Small intestine (tissue), 16 donors: ENCODE results near the gene PCAT7. TPM values are rescaled to one million over a fixed set of nuclear protein-coding genes. Genes with fewer than 3 reads are reported as not detected.
"Not testable (repeated sequence)": the region's sequence is repeated elsewhere in the genome, so short reads cannot be mapped to it uniquely, and the experiment has no call there.

Experiments used
- DNase-seq, 2 donors: peaks; one replicate each; pipeline versions ENCODE4 v3.0.0 to v3.0.0-alpha.2; 2013
- FAIRE-seq: peaks from 2 replicates; lab custom pipeline; 2012; peaks lifted over from hg19 to GRCh38; lab: Jason Lieb, UNC
- H3K27ac ChIP-seq, 3 donors: one replicate each; pipeline ENCODE4 v1.5.1; 2013; ENCODE audit warnings: low read length in 2 of 3, mild to moderate bottlenecking in 2 of 3, control low read depth in 1 of 3, inconsistent platforms in 1 of 3, low read depth in 1 of 3, moderate library complexity in 1 of 3
- H3K27me3 ChIP-seq, 3 donors: one replicate each; pipeline ENCODE4 v1.6.1; 2013; ENCODE audit warnings: low read length in 3 of 3, inconsistent platforms in 1 of 3; ENCODE audit not compliant: control insufficient read depth in 3 of 3, insufficient read depth in 3 of 3
- H3K36me3 ChIP-seq, 3 donors: one replicate each; pipeline ENCODE4 v1.6.1; 2013; ENCODE audit warnings: low read length in 3 of 3, inconsistent platforms in 1 of 3, low read depth in 1 of 3, mild to moderate bottlenecking in 1 of 3, moderate library complexity in 1 of 3; ENCODE audit not compliant: control insufficient read depth in 3 of 3, insufficient read depth in 2 of 3
- H3K4me1 ChIP-seq, 3 donors: one replicate each; pipeline ENCODE4 v1.6.1; 2013; ENCODE audit warnings: low read length in 2 of 3, inconsistent platforms in 1 of 3, low read depth in 1 of 3, mild to moderate bottlenecking in 1 of 3, moderate library complexity in 1 of 3; ENCODE audit not compliant: control insufficient read depth in 3 of 3, insufficient read depth in 2 of 3
- H3K4me3 ChIP-seq, 3 donors: one replicate each; pipeline ENCODE4 v1.5.1; 2013; ENCODE audit warnings: low read length in 3 of 3, control low read depth in 1 of 3, inconsistent platforms in 1 of 3, low read depth in 1 of 3, mild to moderate bottlenecking in 1 of 3, moderate library complexity in 1 of 3
- H3K9me3 ChIP-seq, 2 donors: one replicate each; pipeline ENCODE4 v1.6.1; 2013; ENCODE audit warnings: low read depth in 1 of 2, low read length in 1 of 2; ENCODE audit not compliant: control insufficient read depth in 2 of 2, insufficient read depth in 1 of 2
- WGBS, 3 donors: extraction: QIAGEN DNeasy Blood & Tissue Kit; methylation state at CpG; one replicate each; pipeline ENCODE4 v1.1.7; 2013; 5-methylcytosine and 5-hydroxymethylcytosine counted together
- long read RNA-seq, 10 donors: transcript quantifications; one replicate each; lab custom pipeline, GENCODE V29; 2026
- polyA plus RNA-seq, 4 donors: library from polyadenylated mRNA; stranded (reverse) in 3 of 4; unstranded in 1 of 4; fragments of 200-250 nt in 3 of 4; fragments of 120-200 nt in 1 of 4; gene quantifications; one replicate each; pipeline versions ENCODE4 v1.2.1 to v1.2.3, GENCODE V29; 2013
- donor health status: healthy with polysubstance abuse.
- donor health status: control.
- donor health status: control.
- donor health status: Bipolar disorder and iron deficiency.
- donor health status: healthy.

PCAT7 gene
- 1 to 10 TPM in 1 of 4 donors, under 1 TPM in 3; 0.42 to 2.0 (median 0.58) TPM for polyA plus RNA-seq
- long read RNA-seq, donor 1 = 0 reads
- long read RNA-seq, donor 2, partial matches to known transcripts = 21 of 91 reads
- long read RNA-seq, donor 2, other reads (novel, unspliced or antisense) = 70 of 91 reads
- long read RNA-seq, donor 3, partial matches to known transcripts = 140 of 228 reads
- long read RNA-seq, donor 3, other reads (novel, unspliced or antisense) = 88 of 228 reads
- long read RNA-seq, donor 4 = 0 reads
- long read RNA-seq, donor 5 = 0 reads
- long read RNA-seq, donor 6 = 0 reads
- long read RNA-seq, donor 7 = 0 reads
- long read RNA-seq, donor 8 = 0 reads
- long read RNA-seq, donor 9 = 0 reads
- long read RNA-seq, donor 10, partial matches to known transcripts = 50 of 93 reads
- long read RNA-seq, donor 10, other reads (novel, unspliced or antisense) = 43 of 93 reads

GRCh38 chr9:94554439-94555331 lies at the start of gene PCAT7:
PCAT7 (plus strand) TSS chr9:94555083.
- no peaks in the 10 kb centered on the region for H3K9me3 ChIP-seq

GRCh38 chr9:94506370-94506769 lies 48.5 kb upstream of the PCAT7 start:
- not testable (repeated sequence) for H3K36me3 ChIP-seq, H3K27me3 ChIP-seq, H3K4me3 ChIP-seq, DNase-seq, H3K4me1 ChIP-seq, H3K9me3 ChIP-seq, FAIRE-seq, H3K27ac ChIP-seq
- WGBS, 3 donors = 94 to 97% (median 97%) methylated on average over 4 of the region's 4 CpGs

More at GRCh38 chr9:94554439-94555331, at the start of gene PCAT7:
- H3K4me1 ChIP-seq = no peaks in the 10 kb centered on the region
- peak within 1 kb of the TSS in 1 of 3 donors; percentile 66 for H3K4me3 ChIP-seq
- FAIRE-seq (no peak), DNase-seq (peak; percentile 74 to 90)
- WGBS, 3 donors = 41 to 78% (median 53%) methylated on average over 40 of the region's 40 CpGs
- no peaks in the 10 kb centered on the region for H3K36me3 ChIP-seq
- peak within 1 kb of the TSS in 2 of 3 donors; percentile 73 to 88 for H3K27ac ChIP-seq
- H3K27me3 ChIP-seq = no peaks in the 10 kb centered on the region

- Histone ChIP-seq H3K4me3 (no peak overlapping the region), H3K27ac (no peak overlapping the region), H3K27me3 (no peaks in the 10 kb centered on the region), H3K4me1 (no peaks in the 10 kb centered on the region), H3K9me3 (no peaks in the 10 kb centered on the region), H3K36me3 (no peaks in the 10 kb centered on the region)
- DNase-seq = no peak
- FAIRE-seq = no peak
- 83 to 88% (median 86%) methylated on average over 7 of the region's 7 CpGs for WGBS, 3 donors
Observed at GRCh38 chr9:94507531-94508258, 47.2 kb upstream of the PCAT7 start.

GRCh38 chr9:94511134-94511954 lies 43.5 kb upstream of the PCAT7 start:
- FAIRE-seq = no peak
- 60 to 67% (median 62%) methylated on average over 6 of the region's 6 CpGs for WGBS, 3 donors

GRCh38 chr9:94511955-94512265 lies 43.0 kb upstream of the PCAT7 start:
- Histone ChIP-seq H3K9me3 (no peaks in the 10 kb centered on the region), H3K36me3 (no peaks in the 10 kb centered on the region), H3K27ac (no peak overlapping the region), H3K27me3 (no peaks in the 10 kb centered on the region), H3K4me1 (no peaks in the 10 kb centered on the region), H3K4me3 (no peak overlapping the region)
- FAIRE-seq (no peak), DNase-seq (no peak)
- WGBS, 3 donors = 78 to 89% (median 86%) methylated on average over 2 of the region's 2 CpGs

More at GRCh38 chr9:94511134-94511954, 43.5 kb upstream of the PCAT7 start:
- Histone ChIP-seq H3K27ac (no peak overlapping the region), H3K36me3 (no peaks in the 10 kb centered on the region), H3K27me3 (no peaks in the 10 kb centered on the region), H3K9me3 (no peaks in the 10 kb centered on the region), H3K4me1 (no peaks in the 10 kb centered on the region), H3K4me3 (no peak overlapping the region)
- DNase-seq = no peak

GRCh38 chr9:94514722-94515121 lies 40.2 kb upstream of the PCAT7 start:
- H3K9me3 ChIP-seq = no peaks in the 10 kb centered on the region
- H3K36me3 ChIP-seq = no peaks in the 10 kb centered on the region
- no peak overlapping the region for H3K4me3 ChIP-seq
- FAIRE-seq (no peak), DNase-seq (no peak)
- H3K4me1 ChIP-seq = no peaks in the 10 kb centered on the region
- H3K27ac ChIP-seq = no peak overlapping the region
- no peaks in the 10 kb centered on the region for H3K27me3 ChIP-seq
- WGBS, 3 donors = 63 to 86% (median 82%) methylated on average over 3 of the region's 3 CpGs

- Histone ChIP-seq H3K36me3 (no peaks in the 10 kb centered on the region), H3K27ac (no peak overlapping the region), H3K27me3 (no peaks in the 10 kb centered on the region), H3K9me3 (no peaks in the 10 kb centered on the region), H3K4me3 (no peak overlapping the region), H3K4me1 (no peaks in the 10 kb centered on the region)
- FAIRE-seq = no peak
- WGBS, 3 donors = 72 to 89% (median 76%) methylated on average over 4 of the region's 4 CpGs
- no peak for DNase-seq
Observed at GRCh38 chr9:94517254-94517653, 37.6 kb upstream of the PCAT7 start.
